ENCODE data around the gene SCN7A.

DNA sequence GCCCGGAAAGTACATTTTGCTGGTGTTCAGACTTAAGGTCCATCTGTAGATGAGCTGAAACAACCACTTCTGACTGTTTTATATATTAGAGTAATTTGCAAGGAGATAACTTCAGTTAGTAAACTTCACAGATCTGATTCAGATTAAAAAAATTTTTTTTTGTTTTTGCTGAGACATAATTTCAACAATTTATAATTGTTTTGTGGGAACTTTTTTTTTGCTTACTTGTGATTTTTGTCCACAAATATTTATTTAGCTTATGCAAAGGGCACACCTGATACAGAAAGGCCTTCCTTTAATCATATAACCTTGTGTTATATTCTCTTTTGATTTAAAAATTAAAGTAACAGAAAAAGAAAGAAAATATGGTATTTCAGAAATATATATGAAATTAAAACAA lies 108.7 kb downstream of the SCN7A start:
- TF ChIP-seq POLR2A (IDR thresholded peaks at IDR 0.05) (no peak), POLR2AphosphoS5 (IDR thresholded peaks at IDR 0.05) (no peak)
- TF ChIP-seq, protein P1, sequence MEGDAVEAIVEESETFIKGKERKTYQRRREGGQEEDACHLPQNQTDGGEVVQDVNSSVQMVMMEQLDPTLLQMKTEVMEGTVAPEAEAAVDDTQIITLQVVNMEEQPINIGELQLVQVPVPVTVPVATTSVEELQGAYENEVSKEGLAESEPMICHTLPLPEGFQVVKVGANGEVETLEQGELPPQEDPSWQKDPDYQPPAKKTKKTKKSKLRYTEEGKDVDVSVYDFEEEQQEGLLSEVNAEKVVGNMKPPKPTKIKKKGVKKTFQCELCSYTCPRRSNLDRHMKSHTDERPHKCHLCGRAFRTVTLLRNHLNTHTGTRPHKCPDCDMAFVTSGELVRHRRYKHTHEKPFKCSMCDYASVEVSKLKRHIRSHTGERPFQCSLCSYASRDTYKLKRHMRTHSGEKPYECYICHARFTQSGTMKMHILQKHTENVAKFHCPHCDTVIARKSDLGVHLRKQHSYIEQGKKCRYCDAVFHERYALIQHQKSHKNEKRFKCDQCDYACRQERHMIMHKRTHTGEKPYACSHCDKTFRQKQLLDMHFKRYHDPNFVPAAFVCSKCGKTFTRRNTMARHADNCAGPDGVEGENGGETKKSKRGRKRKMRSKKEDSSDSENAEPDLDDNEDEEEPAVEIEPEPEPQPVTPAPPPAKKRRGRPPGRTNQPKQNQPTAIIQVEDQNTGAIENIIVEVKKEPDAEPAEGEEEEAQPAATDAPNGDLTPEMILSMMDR (IDR thresholded peaks at IDR 0.05) = no peak
